Muscle of leg (tissue), 11 donors: ENCODE data around the gene MMP24. TPM values are rescaled to one million over a fixed set of nuclear protein-coding genes. Genes with fewer than 3 reads are reported as not detected.
"Not testable (repeated sequence)": the region's sequence is repeated elsewhere in the genome, so short reads cannot be mapped to it uniquely, and the experiment has no call there.

Source experiments
- DNase-seq: peaks from one replicate; pipeline ENCODE4 v3.0.0; 2013
- H3K27ac ChIP-seq: one replicate; pipeline ENCODE4 v1.5.1; 2013; ENCODE audit warnings: mild to moderate bottlenecking, low read length, control low read depth
- H3K27me3 ChIP-seq: one replicate; pipeline ENCODE4 v1.6.1; 2013; ENCODE audit warnings: low read length; ENCODE audit not compliant: control insufficient read depth, insufficient read depth
- H3K36me3 ChIP-seq: one replicate; pipeline ENCODE4 v1.6.1; 2013; ENCODE audit warnings: low read length; ENCODE audit not compliant: control insufficient read depth, insufficient read depth
- H3K4me1 ChIP-seq: one replicate; pipeline ENCODE4 v1.6.1; 2013; ENCODE audit warnings: low read length; ENCODE audit not compliant: control insufficient read depth, insufficient read depth
- H3K4me3 ChIP-seq: one replicate; pipeline ENCODE4 v1.5.1; 2013; ENCODE audit warnings: low read length, control low read depth
- H3K9me3 ChIP-seq: replicated peaks from 2 replicates; pipeline ENCODE4 v1.6.1; 2013; ENCODE audit warnings: low read depth, low read length; ENCODE audit not compliant: control insufficient read depth
- WGBS: methylation state at CpG from one replicate; pipeline ENCODE4 v1.1.5; 2013; ENCODE audit warnings: missing lambda C conversion rate; ENCODE audit not compliant: insufficient coverage; 5-methylcytosine and 5-hydroxymethylcytosine counted together
- polyA plus RNA-seq, 8 donors: library from polyadenylated mRNA; unstranded; fragments of 120-200 nt; gene quantifications; one replicate each; pipeline versions ENCODE4 v1.2.1 to v1.2.3, GENCODE V29; 2013; ENCODE audit warnings: inconsistent platforms in 1 of 8, low replicate concordance in 1 of 8; ENCODE audit not compliant: insufficient read length in 8 of 8, insufficient read depth in 1 of 8
- total RNA-seq: library from RNA; stranded (reverse); fragments of 120-200 nt; gene quantifications from one replicate; pipeline ENCODE4 v1.2.4, GENCODE V29; 2013

Gene MMP24
- total and polyA plus RNA-seq, 9 donors, result 0.27 to 0.61 (median 0.36) TPM

GRCh38 chr20:35191419-35192117 lies 34.9 kb upstream of the MMP24 start:
- DNase-seq, result no peak
- peaks cover 2% of the 10 kb centered on the region for H3K9me3 ChIP-seq
- H3K27me3 ChIP-seq, result no peaks in the 10 kb centered on the region
- 76% methylated on average over 3 of the region's 5 CpGs for WGBS
- no peak overlapping the region for H3K4me3 ChIP-seq
- H3K4me1 ChIP-seq, result no peaks in the 10 kb centered on the region
- no peaks in the 10 kb centered on the region for H3K36me3 ChIP-seq
- H3K27ac ChIP-seq, result no peak overlapping the region

- H3K36me3 ChIP-seq, result no peaks in the 10 kb centered on the region
- no peaks in the 10 kb centered on the region for H3K4me1 ChIP-seq
- WGBS, result no CpG with 5 or more reads among the region's 9 CpGs
- DNase-seq, result no peak
- H3K9me3 ChIP-seq, result peaks cover 8% of the 10 kb centered on the region
- no peaks in the 10 kb centered on the region for H3K27me3 ChIP-seq
- H3K4me3 ChIP-seq, result no peak overlapping the region
- no peak overlapping the region for H3K27ac ChIP-seq
Observed at GRCh38 chr20:35192118-35192872, 34.2 kb upstream of the MMP24 start.

- not testable (repeated sequence) for H3K27ac ChIP-seq, H3K4me3 ChIP-seq, H3K27me3 ChIP-seq, DNase-seq, H3K9me3 ChIP-seq, H3K4me1 ChIP-seq, H3K36me3 ChIP-seq
- 94% methylated on average over 3 of the region's 9 CpGs for WGBS
Observed at GRCh38 chr20:35193031-35193791, 33.3 kb upstream of the MMP24 start.

- DNase-seq, result no peak
- Histone ChIP-seq H3K27me3 (no peaks in the 10 kb centered on the region), H3K4me3 (no peak overlapping the region), H3K27ac (no peak overlapping the region), H3K36me3 (no peaks in the 10 kb centered on the region), H3K4me1 (no peaks in the 10 kb centered on the region), H3K9me3 (peaks cover 17% of the 10 kb centered on the region)
Observed at GRCh38 chr20:35196313-35196712, 30.2 kb upstream of the MMP24 start.

GRCh38 chr20:35199740-35200139 lies 26.8 kb upstream of the MMP24 start:
- Histone ChIP-seq H3K4me1 (no peaks in the 10 kb centered on the region), H3K27ac (no peak overlapping the region), H3K36me3 (no peaks in the 10 kb centered on the region), H3K4me3 (no peak overlapping the region), H3K27me3 (no peaks in the 10 kb centered on the region), H3K9me3 (peaks cover 20% of the 10 kb centered on the region)
- no peak for DNase-seq

- Histone ChIP-seq H3K4me3 (no peak overlapping the region), H3K27ac (no peak overlapping the region), H3K36me3 (no peaks in the 10 kb centered on the region), H3K9me3 (peaks cover 20% of the 10 kb centered on the region), H3K4me1 (no peaks in the 10 kb centered on the region), H3K27me3 (no peaks in the 10 kb centered on the region)
- DNase-seq, result no peak
- no CpG with 5 or more reads among the region's 1 CpG for WGBS
Observed at GRCh38 chr20:35200267-35200666, 26.2 kb upstream of the MMP24 start.

GRCh38 chr20:35201467-35201866 lies 25.0 kb upstream of the MMP24 start:
- WGBS, result 93% methylated on average over 3 of the region's 5 CpGs
- H3K9me3 ChIP-seq, result peaks cover 17% of the 10 kb centered on the region
- DNase-seq, H3K4me1 ChIP-seq, H3K36me3 ChIP-seq, H3K4me3 ChIP-seq, H3K27ac ChIP-seq, H3K27me3 ChIP-seq: not testable (repeated sequence)

- no peak for DNase-seq
- Histone ChIP-seq H3K27ac (no peak overlapping the region), H3K27me3 (no peaks in the 10 kb centered on the region), H3K36me3 (no peaks in the 10 kb centered on the region), H3K4me3 (no peak overlapping the region), H3K4me1 (no peaks in the 10 kb centered on the region), H3K9me3 (peaks cover 3% of the 10 kb centered on the region)
- no CpG with 5 or more reads among the region's 1 CpG for WGBS
Observed at GRCh38 chr20:35206802-35207201, 19.7 kb upstream of the MMP24 start.

- Histone ChIP-seq H3K4me3 (no peak overlapping the region), H3K36me3 (no peaks in the 10 kb centered on the region), H3K27ac (peak overlapping the region; percentile 15), H3K9me3 (peaks cover 3% of the 10 kb centered on the region), H3K27me3 (no peaks in the 10 kb centered on the region), H3K4me1 (no peaks in the 10 kb centered on the region)
- peak; percentile 83 for DNase-seq
- 29% methylated on average over 8 of the region's 8 CpGs for WGBS
Observed at GRCh38 chr20:35207950-35208611, 18.4 kb upstream of the MMP24 start.
